ENCODE results near the gene TEX10.
"Not testable (repeated sequence)": the region's sequence is repeated elsewhere in the genome, so short reads cannot be mapped to it uniquely, and the experiment has no call there.

Gene TEX10

GRCh38 chr9:100350188-100350587, 2.6 kb downstream of the TEX10 start:
- no peak for TF ChIP-seq CTCF (conservative IDR thresholded peaks at IDR 0.05)
- H3K27ac ChIP-seq = no peak overlapping the region

- no peak overlapping the region for H3K27ac ChIP-seq
- no peak for TF ChIP-seq CTCF (conservative IDR thresholded peaks at IDR 0.05)
These were observed 5.9 kb downstream of the TEX10 start for GRCh38 chr9:100346836-100347235.

GRCh38 chr9:100341889-100342288, 10.9 kb downstream of the TEX10 start:
- no peak overlapping the region for H3K27ac ChIP-seq
- no peak for TF ChIP-seq CTCF (conservative IDR thresholded peaks at IDR 0.05)

GRCh38 chr9:100340224-100340623, 12.5 kb downstream of the TEX10 start:
- H3K27ac ChIP-seq = no peak overlapping the region

GRCh38 chr9:100338736-100339135, 14.0 kb downstream of the TEX10 start:
- not testable (repeated sequence) for H3K27ac ChIP-seq

More at GRCh38 chr9:100340224-100340623, 12.5 kb downstream of the TEX10 start:
- TF ChIP-seq CTCF (conservative IDR thresholded peaks at IDR 0.05) = no peak

GRCh38 chr9:100324594-100325200, 28.0 kb downstream of the TEX10 start:
- TF ChIP-seq CTCF (conservative IDR thresholded peaks at IDR 0.05) = peak; percentile 72
- H3K27ac ChIP-seq = no peak overlapping the region

- peak; percentile 80 for TF ChIP-seq CTCF (conservative IDR thresholded peaks at IDR 0.05)
- no peak overlapping the region for H3K27ac ChIP-seq
These were observed 29.7 kb downstream of the TEX10 start for GRCh38 chr9:100322954-100323536.

GRCh38 chr9:100317706-100318105, 35.0 kb downstream of the TEX10 start:
- no peak overlapping the region for H3K27ac ChIP-seq
- no peak for TF ChIP-seq CTCF (conservative IDR thresholded peaks at IDR 0.05)
